MM.1S (cell line): ENCODE results near the gene TSPEAR.
"Not testable (repeated sequence)": the region's sequence is repeated elsewhere in the genome, so short reads cannot be mapped to it uniquely, and the experiment has no call there.

ENCODE experiments used
- EZH2 ChIP-seq: fragments of 300-600 bp; sonication (generic); optimal IDR thresholded peaks from 2 replicates; pipeline ENCODE3; 2017; ENCODE audit warnings: low read depth, mild to moderate bottlenecking, antibody characterized with exemption, low read length, mixed read lengths
- EZH2phosphoT487 ChIP-seq: fragments of 300-600 bp; sonication (generic); IDR thresholded peaks from 2 replicates; pipeline ENCODE4 v1.6.1; 2018; ENCODE audit warnings: antibody characterized with exemption, low read length
- TF ChIP-seq, protein P1 (sequence below): fragments of 300-600 bp; sonication (generic); IDR thresholded peaks from 2 replicates; pipeline ENCODE4 v1.5.1; 2016; ENCODE audit warnings: antibody characterized with exemption, low read length, mixed read lengths

DNA sequence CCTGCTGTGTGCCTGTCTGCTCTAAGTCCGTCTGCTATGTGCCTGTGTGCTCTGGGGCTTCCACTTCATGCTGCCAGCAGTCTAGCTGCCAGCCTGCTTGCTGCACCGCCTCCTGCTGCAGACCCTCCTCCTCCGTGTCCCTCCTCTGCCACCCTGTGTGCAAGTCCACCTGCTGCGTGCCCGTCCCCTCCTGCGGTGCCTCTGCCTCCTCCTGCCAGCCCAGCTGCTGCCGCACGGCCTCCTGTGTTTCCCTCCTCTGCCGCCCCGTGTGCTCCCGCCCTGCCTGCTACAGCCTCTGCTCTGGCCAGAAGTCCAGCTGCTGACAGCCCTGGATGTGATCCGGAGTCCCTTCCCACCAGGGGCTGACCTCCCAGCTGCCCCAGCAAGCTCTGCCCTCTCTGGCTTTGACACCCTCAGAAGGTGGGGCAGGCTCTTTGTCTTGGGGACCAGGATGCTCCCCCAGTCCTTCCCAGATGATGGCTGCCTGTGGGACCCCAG is 73.5 kb downstream of the TSPEAR start:
- TF ChIP-seq, protein P1, sequence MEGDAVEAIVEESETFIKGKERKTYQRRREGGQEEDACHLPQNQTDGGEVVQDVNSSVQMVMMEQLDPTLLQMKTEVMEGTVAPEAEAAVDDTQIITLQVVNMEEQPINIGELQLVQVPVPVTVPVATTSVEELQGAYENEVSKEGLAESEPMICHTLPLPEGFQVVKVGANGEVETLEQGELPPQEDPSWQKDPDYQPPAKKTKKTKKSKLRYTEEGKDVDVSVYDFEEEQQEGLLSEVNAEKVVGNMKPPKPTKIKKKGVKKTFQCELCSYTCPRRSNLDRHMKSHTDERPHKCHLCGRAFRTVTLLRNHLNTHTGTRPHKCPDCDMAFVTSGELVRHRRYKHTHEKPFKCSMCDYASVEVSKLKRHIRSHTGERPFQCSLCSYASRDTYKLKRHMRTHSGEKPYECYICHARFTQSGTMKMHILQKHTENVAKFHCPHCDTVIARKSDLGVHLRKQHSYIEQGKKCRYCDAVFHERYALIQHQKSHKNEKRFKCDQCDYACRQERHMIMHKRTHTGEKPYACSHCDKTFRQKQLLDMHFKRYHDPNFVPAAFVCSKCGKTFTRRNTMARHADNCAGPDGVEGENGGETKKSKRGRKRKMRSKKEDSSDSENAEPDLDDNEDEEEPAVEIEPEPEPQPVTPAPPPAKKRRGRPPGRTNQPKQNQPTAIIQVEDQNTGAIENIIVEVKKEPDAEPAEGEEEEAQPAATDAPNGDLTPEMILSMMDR: not testable (repeated sequence)
- TF ChIP-seq EZH2, EZH2phosphoT487: not testable (repeated sequence)
